GM12878 (cell line): ENCODE data around the gene EIF2A. TPM values are rescaled to one million over a fixed set of nuclear protein-coding genes. Genes with fewer than 3 reads are reported as not detected.
A peak's percentile ranks its signal among the peaks of the same experiment; 100 is the strongest.

Experiments used
- BRCA1 ChIP-seq: IDR thresholded peaks from 2 replicates; pipeline ENCODE4 v1.6.1; 2011; ENCODE audit warnings: low read depth, low read length, improper control_type of control experiment
- EED ChIP-seq: sonication (generic); IDR thresholded peaks from 2 replicates; pipeline ENCODE4 v1.6.1; 2016; ENCODE audit warnings: antibody characterized with exemption, low read depth
- LARP7 ChIP-seq: fragments of 450-650 bp; IDR thresholded peaks from 2 replicates; pipeline ENCODE4 v1.6.1; 2017; ENCODE audit warnings: mild to moderate bottlenecking
- MTA3 ChIP-seq: IDR thresholded peaks from 2 replicates; pipeline ENCODE4 v1.6.1; 2012; ENCODE audit warnings: low read length, inconsistent platforms, borderline replicate concordance
- NFYA ChIP-seq: IDR thresholded peaks from 2 replicates; pipeline ENCODE4 v1.6.1; 2011; ENCODE audit warnings: low read depth, mild to moderate bottlenecking, low read length, improper control_type of control experiment, borderline replicate concordance
- PRDM15 ChIP-seq: fragments of 450-650 bp; formaldehyde crosslinking; IDR thresholded peaks from 2 replicates; pipeline ENCODE4 v1.4.0; 2020; ENCODE audit warnings: mild to moderate bottlenecking, moderate library complexity
- YY1 ChIP-seq: IDR thresholded peaks from 2 replicates; pipeline ENCODE4 v1.6.1; 2011; ENCODE audit warnings: low read depth, mild to moderate bottlenecking, low read length
- ZNF687 ChIP-seq: fragments of 450-650 bp; IDR thresholded peaks from 2 replicates; pipeline ENCODE4 v1.6.1; 2017; ENCODE audit warnings: mild to moderate bottlenecking, moderate library complexity
- polyA plus RNA-seq, 11 experiments: library from polyadenylated mRNA; depleted of rRNA in 4 of 11; unstranded in 6 of 11; stranded (reverse) in 5 of 11; fragments of >200 nt; fragmentation: Nextera tagmentation in 4 of 11; fragmentation: Illumina TruSeq in 1 of 11; extraction: Ambion mirVana in 4 of 11; extraction: Trizol in 1 of 11; gene quantifications; 1 replicate in 1 of 11; 2 replicates in 10 of 11; pipeline versions ENCODE4 v1.2.1 to v1.2.3, GENCODE V29; 2011 to 2016; ENCODE audit warnings: inconsistent platforms in 2 of 11, missing spikeins in 2 of 11, low read depth in 1 of 11
- total RNA-seq, 4 experiments: library from RNA; depleted of rRNA in 3 of 4; stranded (reverse); fragments of >200 nt in 3 of 4; fragmentation: Illumina TruSeq in 1 of 4; extraction: Trizol in 1 of 4; gene quantifications; 2 replicates each; pipeline versions ENCODE4 v1.2.1 to v1.2.3, GENCODE V29; 2013 to 2021
- TF ChIP-seq, protein P1 (sequence below): fragments of 450-650 bp; IDR thresholded peaks from 2 replicates; pipeline ENCODE4 v1.6.1; 2017; ENCODE audit warnings: mild to moderate bottlenecking, low read depth, inconsistent platforms; ENCODE audit not compliant: poor library complexity, severe bottlenecking
- TF ChIP-seq, protein P2 (sequence below): IDR thresholded peaks from 2 replicates; pipeline ENCODE4 v1.6.1; 2012; ENCODE audit warnings: improper control_type of control experiment, low read depth, low read length; ENCODE audit not compliant: insufficient replicate concordance

EIF2A gene
- total and polyA plus RNA-seq, 10 of the 15 experiments (the other 5 are each of a cell fraction or from before 2014, with no cell fraction given): 85.4 to 211 (median 136) TPM

DNA sequence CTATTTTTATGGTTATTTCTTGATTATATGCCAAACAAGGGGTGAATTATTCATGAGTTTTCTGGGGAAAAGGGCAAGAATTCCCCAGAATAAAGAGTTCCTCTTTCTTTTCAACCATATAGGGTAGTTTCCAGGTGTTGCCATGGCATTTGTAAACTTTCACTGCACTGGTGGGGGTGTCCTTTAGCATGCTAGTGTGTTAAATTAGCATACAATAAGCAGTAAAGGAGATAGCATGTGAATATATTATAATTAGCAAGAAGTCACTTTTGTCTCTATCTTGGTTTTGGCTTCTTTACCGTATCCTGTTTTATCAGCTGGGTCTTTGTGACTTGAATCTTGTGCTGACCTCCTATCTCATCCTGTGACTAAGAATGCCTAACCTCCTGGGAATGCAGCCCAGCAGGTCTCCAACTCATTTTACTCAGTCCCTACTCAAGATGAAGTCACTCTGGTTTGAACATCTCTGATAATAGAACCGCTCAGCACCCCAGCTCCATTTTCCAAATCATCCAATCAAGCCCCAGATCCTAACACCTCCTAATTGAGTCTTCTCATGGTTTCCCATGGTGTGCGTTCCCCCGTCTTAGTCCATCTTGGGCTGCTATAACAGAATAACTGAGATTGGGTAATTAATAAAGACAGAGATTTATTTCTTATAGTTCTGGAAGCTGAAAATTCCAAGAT lies 53.2 kb downstream of the EIF2A start (continued):
- TF ChIP-seq, protein P1, sequence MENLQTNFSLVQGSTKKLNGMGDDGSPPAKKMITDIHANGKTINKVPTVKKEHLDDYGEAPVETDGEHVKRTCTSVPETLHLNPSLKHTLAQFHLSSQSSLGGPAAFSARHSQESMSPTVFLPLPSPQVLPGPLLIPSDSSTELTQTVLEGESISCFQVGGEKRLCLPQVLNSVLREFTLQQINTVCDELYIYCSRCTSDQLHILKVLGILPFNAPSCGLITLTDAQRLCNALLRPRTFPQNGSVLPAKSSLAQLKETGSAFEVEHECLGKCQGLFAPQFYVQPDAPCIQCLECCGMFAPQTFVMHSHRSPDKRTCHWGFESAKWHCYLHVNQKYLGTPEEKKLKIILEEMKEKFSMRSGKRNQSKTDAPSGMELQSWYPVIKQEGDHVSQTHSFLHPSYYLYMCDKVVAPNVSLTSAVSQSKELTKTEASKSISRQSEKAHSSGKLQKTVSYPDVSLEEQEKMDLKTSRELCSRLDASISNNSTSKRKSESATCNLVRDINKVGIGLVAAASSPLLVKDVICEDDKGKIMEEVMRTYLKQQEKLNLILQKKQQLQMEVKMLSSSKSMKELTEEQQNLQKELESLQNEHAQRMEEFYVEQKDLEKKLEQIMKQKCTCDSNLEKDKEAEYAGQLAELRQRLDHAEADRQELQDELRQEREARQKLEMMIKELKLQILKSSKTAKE: peak; percentile 47
- TF ChIP-seq YY1 (no peak; the same call in 1 of the 2 replicates), EED (peak; percentile 15; the same call in 1 of the 2 replicates), LARP7 (no peak), MTA3 (no peak), PRDM15 (no peak), BRCA1 (no peak), ZNF687 (peak; percentile 94), NFYA (no peak)
- TF ChIP-seq, protein P2, sequence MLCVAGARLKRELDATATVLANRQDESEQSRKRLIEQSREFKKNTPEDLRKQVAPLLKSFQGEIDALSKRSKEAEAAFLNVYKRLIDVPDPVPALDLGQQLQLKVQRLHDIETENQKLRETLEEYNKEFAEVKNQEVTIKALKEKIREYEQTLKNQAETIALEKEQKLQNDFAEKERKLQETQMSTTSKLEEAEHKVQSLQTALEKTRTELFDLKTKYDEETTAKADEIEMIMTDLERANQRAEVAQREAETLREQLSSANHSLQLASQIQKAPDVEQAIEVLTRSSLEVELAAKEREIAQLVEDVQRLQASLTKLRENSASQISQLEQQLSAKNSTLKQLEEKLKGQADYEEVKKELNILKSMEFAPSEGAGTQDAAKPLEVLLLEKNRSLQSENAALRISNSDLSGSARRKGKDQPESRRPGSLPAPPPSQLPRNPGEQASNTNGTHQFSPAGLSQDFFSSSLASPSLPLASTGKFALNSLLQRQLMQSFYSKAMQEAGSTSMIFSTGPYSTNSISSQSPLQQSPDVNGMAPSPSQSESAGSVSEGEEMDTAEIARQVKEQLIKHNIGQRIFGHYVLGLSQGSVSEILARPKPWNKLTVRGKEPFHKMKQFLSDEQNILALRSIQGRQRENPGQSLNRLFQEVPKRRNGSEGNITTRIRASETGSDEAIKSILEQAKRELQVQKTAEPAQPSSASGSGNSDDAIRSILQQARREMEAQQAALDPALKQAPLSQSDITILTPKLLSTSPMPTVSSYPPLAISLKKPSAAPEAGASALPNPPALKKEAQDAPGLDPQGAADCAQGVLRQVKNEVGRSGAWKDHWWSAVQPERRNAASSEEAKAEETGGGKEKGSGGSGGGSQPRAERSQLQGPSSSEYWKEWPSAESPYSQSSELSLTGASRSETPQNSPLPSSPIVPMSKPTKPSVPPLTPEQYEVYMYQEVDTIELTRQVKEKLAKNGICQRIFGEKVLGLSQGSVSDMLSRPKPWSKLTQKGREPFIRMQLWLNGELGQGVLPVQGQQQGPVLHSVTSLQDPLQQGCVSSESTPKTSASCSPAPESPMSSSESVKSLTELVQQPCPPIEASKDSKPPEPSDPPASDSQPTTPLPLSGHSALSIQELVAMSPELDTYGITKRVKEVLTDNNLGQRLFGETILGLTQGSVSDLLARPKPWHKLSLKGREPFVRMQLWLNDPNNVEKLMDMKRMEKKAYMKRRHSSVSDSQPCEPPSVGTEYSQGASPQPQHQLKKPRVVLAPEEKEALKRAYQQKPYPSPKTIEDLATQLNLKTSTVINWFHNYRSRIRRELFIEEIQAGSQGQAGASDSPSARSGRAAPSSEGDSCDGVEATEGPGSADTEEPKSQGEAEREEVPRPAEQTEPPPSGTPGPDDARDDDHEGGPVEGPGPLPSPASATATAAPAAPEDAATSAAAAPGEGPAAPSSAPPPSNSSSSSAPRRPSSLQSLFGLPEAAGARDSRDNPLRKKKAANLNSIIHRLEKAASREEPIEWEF: no peak
